Measurements from ENCODE around the gene CNTN1.
A peak's percentile ranks its signal among the peaks of the same experiment; 100 is the strongest.

Gene CNTN1

DNA sequence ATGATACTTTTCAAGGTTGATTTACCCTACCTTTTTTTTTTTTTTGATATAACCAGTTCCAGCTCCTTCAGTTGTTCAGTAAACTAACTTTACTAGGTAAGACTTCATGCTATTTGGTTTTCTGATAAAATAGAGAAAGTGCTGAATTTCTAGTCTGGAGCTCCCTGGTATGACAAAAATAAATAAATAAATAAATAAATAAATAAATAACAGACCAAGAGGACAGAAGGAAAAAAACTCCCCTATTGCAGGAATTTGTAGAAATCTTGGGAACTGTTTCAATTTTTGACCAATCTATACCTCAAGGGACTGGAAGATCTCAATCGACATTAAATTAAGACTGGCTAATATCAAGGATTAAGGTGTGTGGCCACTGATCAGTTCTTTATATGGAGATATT, 265.2 kb downstream of the CNTN1 start:
- CTCF ChIA-PET = interaction anchor here (0.7 kb wide), 1 partner anchor 70 kb away, joined by 3 read pairs; no protein-coding TSS in a partner anchor
- TF ChIP-seq, protein P1, sequence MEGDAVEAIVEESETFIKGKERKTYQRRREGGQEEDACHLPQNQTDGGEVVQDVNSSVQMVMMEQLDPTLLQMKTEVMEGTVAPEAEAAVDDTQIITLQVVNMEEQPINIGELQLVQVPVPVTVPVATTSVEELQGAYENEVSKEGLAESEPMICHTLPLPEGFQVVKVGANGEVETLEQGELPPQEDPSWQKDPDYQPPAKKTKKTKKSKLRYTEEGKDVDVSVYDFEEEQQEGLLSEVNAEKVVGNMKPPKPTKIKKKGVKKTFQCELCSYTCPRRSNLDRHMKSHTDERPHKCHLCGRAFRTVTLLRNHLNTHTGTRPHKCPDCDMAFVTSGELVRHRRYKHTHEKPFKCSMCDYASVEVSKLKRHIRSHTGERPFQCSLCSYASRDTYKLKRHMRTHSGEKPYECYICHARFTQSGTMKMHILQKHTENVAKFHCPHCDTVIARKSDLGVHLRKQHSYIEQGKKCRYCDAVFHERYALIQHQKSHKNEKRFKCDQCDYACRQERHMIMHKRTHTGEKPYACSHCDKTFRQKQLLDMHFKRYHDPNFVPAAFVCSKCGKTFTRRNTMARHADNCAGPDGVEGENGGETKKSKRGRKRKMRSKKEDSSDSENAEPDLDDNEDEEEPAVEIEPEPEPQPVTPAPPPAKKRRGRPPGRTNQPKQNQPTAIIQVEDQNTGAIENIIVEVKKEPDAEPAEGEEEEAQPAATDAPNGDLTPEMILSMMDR (conservative IDR thresholded peaks at IDR 0.05; ENCODE audit: low read depth) = no peak
- no peak for DNase-seq (ENCODE audit: low spot score)
- H3K27ac ChIP-seq = no peak overlapping the region
- POLR2A ChIA-PET (ENCODE audit: low non-redundant PET) = no interaction called here

DNA sequence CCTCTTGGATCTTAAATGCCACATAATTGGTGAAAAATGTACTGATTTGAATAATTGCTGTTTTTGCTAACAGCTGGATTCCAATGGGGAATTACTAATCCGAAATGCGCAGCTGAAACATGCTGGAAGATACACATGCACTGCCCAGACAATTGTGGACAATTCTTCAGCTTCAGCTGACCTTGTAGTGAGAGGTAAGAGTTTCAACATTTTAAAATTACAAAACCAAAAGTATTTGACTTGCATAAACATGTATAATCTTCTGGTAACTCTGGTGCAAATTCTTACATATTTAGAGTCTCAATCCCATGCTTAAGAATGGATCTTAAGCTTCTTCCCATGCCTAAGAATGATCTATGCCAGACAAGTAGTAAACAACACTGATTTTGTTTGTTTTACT, 266.8 kb downstream of the CNTN1 start:
- TF ChIP-seq, protein P1 (conservative IDR thresholded peaks at IDR 0.05; ENCODE audit: low read depth) = no peak
- ChIA-PET POLR2A (ENCODE audit: low non-redundant PET) (no interaction called here), CTCF (no interaction called here)
- no peak overlapping the region for H3K27ac ChIP-seq
- DNase-seq (ENCODE audit: low spot score) = no peak

DNA sequence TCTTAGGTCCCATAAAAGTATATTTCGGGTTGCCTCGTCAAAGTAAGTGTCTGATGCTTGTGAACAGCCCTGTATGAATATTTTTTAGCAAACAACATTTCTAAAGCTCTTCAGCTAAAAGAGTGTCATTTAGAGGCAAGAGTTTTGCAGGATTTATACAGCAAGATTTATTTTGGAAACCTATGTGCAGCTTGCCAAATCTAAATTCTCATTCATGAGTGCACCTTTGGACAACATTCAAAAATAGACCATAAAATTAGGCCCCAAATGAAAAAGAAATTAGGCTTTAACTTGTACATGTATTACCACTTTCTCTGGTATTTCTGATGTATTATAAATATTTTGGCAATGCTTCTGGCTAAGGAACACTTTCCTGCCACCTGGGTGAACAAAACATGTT, 271.5 kb downstream of the CNTN1 start:
- CTCF ChIA-PET = no interaction called here
- POLR2A ChIA-PET (ENCODE audit: low non-redundant PET) = no interaction called here
- no peak overlapping the region for H3K27ac ChIP-seq
- TF ChIP-seq, protein P1 (conservative IDR thresholded peaks at IDR 0.05; ENCODE audit: low read depth) = no peak
- no peak for DNase-seq (ENCODE audit: low spot score)

- ChIA-PET CTCF (interaction anchor here (0.6 to 1.1 kb wide), 2 partner anchors 98 to 216 kb away, joined by 3 to 4 read pairs; no protein-coding TSS in a partner anchor), POLR2A (ENCODE audit: low non-redundant PET) (no interaction called here)
- TF ChIP-seq, protein P1 (conservative IDR thresholded peaks at IDR 0.05; ENCODE audit: low read depth) = no peak
- DNase-seq (ENCODE audit: low spot score) = no peak
- no peak overlapping the region for H3K27ac ChIP-seq
Measured at GRCh38 chr12:40969796-40970195, 277.6 kb downstream of the CNTN1 start.

- TF ChIP-seq, protein P1 (conservative IDR thresholded peaks at IDR 0.05; ENCODE audit: low read depth) = 0 out of 2 replicates have a peak, but pooled peaks have one; percentile 9
- DNase-seq (ENCODE audit: low spot score) = no peak
- CTCF ChIA-PET = interaction anchor here (0.6 to 1.1 kb wide), 3 partner anchors 97 to 1054 kb away, joined by 3 to 4 read pairs (median 3); no protein-coding TSS in a partner anchor
- POLR2A ChIA-PET (ENCODE audit: low non-redundant PET) = no interaction called here
- H3K27ac ChIP-seq = no peak overlapping the region
Measured at GRCh38 chr12:40970320-40970907, 278.2 kb downstream of the CNTN1 start.

DNA sequence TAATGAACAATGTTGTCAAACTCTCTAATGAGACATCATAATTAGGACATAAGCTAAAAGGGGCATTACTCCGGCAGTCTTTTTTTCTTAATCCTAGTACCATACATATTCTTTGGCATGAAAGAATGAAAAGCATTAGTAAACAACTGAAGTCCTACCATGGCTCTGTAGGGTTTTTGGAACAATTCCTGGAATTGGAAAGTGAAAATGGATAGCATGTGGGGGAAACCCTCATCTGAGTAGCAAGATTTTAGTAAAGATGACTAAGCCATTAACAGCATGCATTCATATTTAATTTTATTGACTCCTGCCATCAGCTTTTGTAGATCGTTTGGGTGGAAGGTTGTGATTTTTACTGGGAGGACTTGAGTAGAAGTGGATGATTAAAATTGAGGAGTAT, 279.7 kb downstream of the CNTN1 start:
- CTCF ChIA-PET = no interaction called here
- no peak for DNase-seq (ENCODE audit: low spot score)

More for the DNA sequence above, 279.7 kb downstream of the CNTN1 start:
- POLR2A ChIA-PET (ENCODE audit: low non-redundant PET) = no interaction called here
- H3K27ac ChIP-seq = no peak overlapping the region
- TF ChIP-seq, protein P1 (conservative IDR thresholded peaks at IDR 0.05; ENCODE audit: low read depth) = no peak
